ENCODE data around the gene CELSR1. TPM values are rescaled to one million over a fixed set of nuclear protein-coding genes. Genes with fewer than 3 reads are reported as not detected.

The CELSR1 gene
- total RNA-seq, 2 donors from 2014 or later = 24.2 to 38.2 TPM

DNA sequence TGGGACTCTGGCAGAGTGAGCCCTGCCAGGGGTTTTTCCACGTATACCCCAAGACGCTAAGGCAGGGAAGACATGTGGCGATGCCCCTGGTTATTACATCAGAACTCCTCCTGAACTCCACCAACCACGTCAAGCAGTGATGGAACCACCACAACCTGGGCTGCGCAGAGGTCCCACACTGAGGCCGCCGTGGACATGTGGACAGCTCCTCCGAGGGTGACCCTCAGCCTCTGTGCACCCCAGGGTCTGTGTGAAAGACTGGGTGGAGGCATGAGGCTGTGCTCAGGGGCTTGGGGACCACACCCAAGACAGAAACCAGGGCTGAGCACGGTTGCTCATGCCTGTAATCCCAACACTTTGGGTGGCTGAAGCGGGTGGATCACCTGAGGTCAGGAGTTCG lies 149.7 kb downstream of the CELSR1 start:
- no peaks in the 10 kb centered on the region for H3K36me3 ChIP-seq
- TF ChIP-seq POLR2A (IDR thresholded peaks at IDR 0.05) (no peak), POLR2AphosphoS5 (IDR thresholded peaks at IDR 0.05) (no peak), CTCF (IDR thresholded peaks at IDR 0.05) (no peak)
- no peak overlapping the region for H3K4me3 ChIP-seq
- H3K4me1 ChIP-seq (replicated peaks) = peaks cover 6% of the 10 kb centered on the region
- no peak for DNase-seq (ENCODE audit: low spot score)
- no peak overlapping the region for H3K27ac ChIP-seq
- intact Hi-C loops (cut with DNase I) = no loop called here
- no peaks in the 10 kb centered on the region for H3K9me3 ChIP-seq
- H3K27me3 ChIP-seq (replicated peaks; ENCODE audit: insufficient read depth) = no peaks in the 10 kb centered on the region
- WGBS = 97% methylated on average over 11 of the region's 11 CpGs

GRCh38 chr22:46386312-46386711 lies 151.1 kb downstream of the CELSR1 start:
- no peaks in the 10 kb centered on the region for H3K36me3 ChIP-seq
- H3K27ac ChIP-seq = no peak overlapping the region
- intact Hi-C loops (cut with DNase I) = no loop called here
- DNase-seq (ENCODE audit: low spot score) = no peak
- no peaks in the 10 kb centered on the region for H3K27me3 ChIP-seq (replicated peaks; ENCODE audit: insufficient read depth)
- peaks cover 4% of the 10 kb centered on the region for H3K4me1 ChIP-seq (replicated peaks)
- TF ChIP-seq CTCF (IDR thresholded peaks at IDR 0.05) (no peak), POLR2AphosphoS5 (IDR thresholded peaks at IDR 0.05) (no peak), POLR2A (IDR thresholded peaks at IDR 0.05) (no peak)
- H3K9me3 ChIP-seq = no peaks in the 10 kb centered on the region
- WGBS = 99% methylated on average over 27 of the region's 27 CpGs
- no peak overlapping the region for H3K4me3 ChIP-seq

DNA sequence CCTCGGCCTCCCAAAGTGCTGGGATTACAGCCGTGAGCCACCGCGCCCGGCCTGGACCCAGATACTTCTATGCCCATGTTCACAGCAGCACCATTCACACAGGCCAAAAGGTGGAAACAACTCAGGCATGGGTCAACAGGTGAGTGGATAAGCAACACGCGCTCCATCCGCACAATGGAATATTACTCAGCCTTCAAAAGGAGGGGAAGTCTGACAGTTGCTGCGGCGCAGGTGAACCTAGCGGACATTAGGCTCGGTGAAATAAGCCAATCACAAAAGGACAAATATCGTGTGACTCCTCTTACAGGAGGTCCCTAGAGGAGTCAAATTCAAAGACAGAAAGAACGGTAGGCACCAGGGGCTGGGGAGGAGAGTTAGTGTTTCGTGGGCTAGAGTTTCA lies 154.9 kb downstream of the CELSR1 start:
- Histone ChIP-seq H3K36me3 (no peaks in the 10 kb centered on the region), H3K4me1 (replicated peaks) (peaks cover 4% of the 10 kb centered on the region), H3K4me3 (no peak overlapping the region), H3K27me3 (replicated peaks; ENCODE audit: insufficient read depth) (no peaks in the 10 kb centered on the region), H3K27ac (no peak overlapping the region), H3K9me3 (no peaks in the 10 kb centered on the region)
- DNase-seq (ENCODE audit: low spot score) = no peak
- TF ChIP-seq CTCF (IDR thresholded peaks at IDR 0.05) (no peak), POLR2AphosphoS5 (IDR thresholded peaks at IDR 0.05) (no peak), POLR2A (IDR thresholded peaks at IDR 0.05) (no peak)
- intact Hi-C loops (cut with DNase I) = no loop called here
- WGBS = 96% methylated on average over 15 of the region's 15 CpGs

- DNase-seq (ENCODE audit: low spot score) = no peak
- Histone ChIP-seq H3K4me1 (replicated peaks) (peaks cover 5% of the 10 kb centered on the region), H3K27ac (no peak overlapping the region), H3K27me3 (replicated peaks; ENCODE audit: insufficient read depth) (no peaks in the 10 kb centered on the region), H3K36me3 (no peaks in the 10 kb centered on the region), H3K4me3 (no peak overlapping the region), H3K9me3 (no peaks in the 10 kb centered on the region)
- intact Hi-C loops (cut with DNase I) = no loop called here
- 97% methylated on average over 27 of the region's 27 CpGs for WGBS
- TF ChIP-seq CTCF (IDR thresholded peaks at IDR 0.05) (no peak), POLR2A (IDR thresholded peaks at IDR 0.05) (no peak), POLR2AphosphoS5 (IDR thresholded peaks at IDR 0.05) (no peak)
Observed at GRCh38 chr22:46381731-46382130, 155.7 kb downstream of the CELSR1 start.

DNA sequence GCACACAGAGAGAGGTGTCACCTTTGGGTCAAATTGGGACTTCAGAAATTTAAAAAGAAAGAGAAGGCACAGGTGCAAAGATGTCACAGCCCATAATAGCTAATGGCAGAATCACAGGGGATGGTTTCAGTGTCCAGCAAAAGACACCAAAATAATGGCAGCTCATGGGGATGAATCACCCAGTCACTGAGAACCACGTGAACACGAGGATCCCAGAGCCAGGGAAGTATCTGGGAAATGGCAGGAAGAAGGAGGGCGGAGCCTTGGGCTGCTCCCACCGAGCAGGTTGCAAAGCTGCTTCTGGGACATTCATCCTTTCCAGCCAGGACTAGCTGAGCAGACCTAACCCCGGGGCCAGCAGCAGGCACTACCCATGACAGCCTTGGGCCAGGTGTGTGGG lies 156.3 kb downstream of the CELSR1 start:
- no peak for TF ChIP-seq CTCF (IDR thresholded peaks at IDR 0.05)
- TF ChIP-seq POLR2AphosphoS5 (IDR thresholded peaks at IDR 0.05) = no peak
- WGBS = 55% methylated on average over 5 of the region's 5 CpGs
- no peaks in the 10 kb centered on the region for H3K27me3 ChIP-seq (replicated peaks; ENCODE audit: insufficient read depth)
- no peaks in the 10 kb centered on the region for H3K9me3 ChIP-seq
- intact Hi-C loops (cut with DNase I) = no loop called here
- no peak for DNase-seq (ENCODE audit: low spot score)
- no peak overlapping the region for H3K27ac ChIP-seq
- peaks cover 5% of the 10 kb centered on the region for H3K4me1 ChIP-seq (replicated peaks)
- H3K4me3 ChIP-seq = no peak overlapping the region
- H3K36me3 ChIP-seq = no peaks in the 10 kb centered on the region
